OCI-LY1 (cell line): ENCODE measurements around the gene DOCK4.

Experiments
- H2AFZ ChIP-seq: fragments of 200-600 bp; sonication (generic), shearing (Covaris generic); 2 replicates; pipeline ENCODE4 v1.6.0; 2014; ENCODE audit warnings: antibody characterized with exemption, mild to moderate bottlenecking, low read length
- H3F3A ChIP-seq: fragments of 200-600 bp; sonication (generic), shearing (Covaris generic); 2 replicates; pipeline ENCODE4 v1.6.0; 2014; ENCODE audit warnings: mild to moderate bottlenecking, antibody characterized with exemption, low read length, moderate library complexity; ENCODE audit not compliant: insufficient read depth
- H3K27ac ChIP-seq: fragments of 200-600 bp; sonication (generic); 2 replicates; pipeline ENCODE4 v1.5.1; 2014; ENCODE audit warnings: low read length, mixed run types, mild to moderate bottlenecking, low read depth; ENCODE audit not compliant: poor library complexity, severe bottlenecking
- H3K27me3 ChIP-seq: fragments of 200-600 bp; sonication (generic); 2 replicates; pipeline ENCODE4 v1.6.0; 2014; ENCODE audit warnings: antibody characterized with exemption, mild to moderate bottlenecking, low read length, moderate library complexity; ENCODE audit not compliant: insufficient read depth
- H3K36me3 ChIP-seq: fragments of 200-600 bp; sonication (generic); 2 replicates; pipeline ENCODE4 v1.6.1; 2014; ENCODE audit warnings: mild to moderate bottlenecking, antibody characterized with exemption, low read length, moderate library complexity, mixed read lengths; ENCODE audit not compliant: insufficient read depth
- H3K4me1 ChIP-seq: fragments of 200-600 bp; sonication (generic); 2 replicates; pipeline ENCODE4 v1.5.1; 2014; ENCODE audit warnings: mild to moderate bottlenecking, low read length, moderate library complexity; ENCODE audit not compliant: insufficient read depth, severe bottlenecking
- H3K4me2 ChIP-seq: fragments of 200-600 bp; sonication (generic), shearing (Covaris generic); 2 replicates; pipeline ENCODE4 v1.6.1; 2014; ENCODE audit warnings: low read length
- H3K4me3 ChIP-seq: fragments of 200-600 bp; sonication (generic); 2 replicates; pipeline ENCODE4 v1.5.1; 2014; ENCODE audit warnings: low read length, low read depth, mild to moderate bottlenecking, mixed read lengths; ENCODE audit not compliant: poor library complexity, severe bottlenecking
- H3K79me2 ChIP-seq: fragments of 200-600 bp; shearing (Covaris generic); 2 replicates; pipeline ENCODE4 v1.6.1; 2016; ENCODE audit warnings: mixed run types, low read length, mixed read lengths; ENCODE audit not compliant: insufficient read depth
- H3K9ac ChIP-seq: fragments of 200-600 bp; sonication (generic), shearing (Covaris generic); 2 replicates; pipeline ENCODE4 v1.6.1; 2014; ENCODE audit warnings: mild to moderate bottlenecking, low read length, mixed read lengths
- H3K9me2 ChIP-seq: fragments of 200-600 bp; sonication (generic), shearing (Covaris generic); 2 replicates; pipeline ENCODE4 v1.6.1; 2014; ENCODE audit warnings: low read depth, mild to moderate bottlenecking, low read length, mixed read lengths
- H3K9me3 ChIP-seq: fragments of 200-600 bp; shearing (Covaris generic); 2 replicates; pipeline ENCODE4 v1.6.1; 2014; ENCODE audit warnings: low read length, mixed read lengths
- H4K20me1 ChIP-seq: fragments of 200-600 bp; sonication (generic), shearing (Covaris generic); 2 replicates; pipeline ENCODE4 v1.6.0; 2016; ENCODE audit warnings: mild to moderate bottlenecking, low read length; ENCODE audit not compliant: insufficient read depth
- EZH2 ChIP-seq: fragments of 200-600 bp; sonication (generic), shearing (Covaris generic); IDR thresholded peaks from 2 replicates; pipeline ENCODE4 v1.8.0; 2017; ENCODE audit warnings: borderline replicate concordance, mixed run types, mild to moderate bottlenecking, antibody characterized with exemption, low read length, moderate library complexity, mixed read lengths
- TF ChIP-seq, protein P1 (sequence below): fragments of 200-600 bp; sonication (generic), shearing (Covaris generic); IDR thresholded peaks from 2 replicates; pipeline ENCODE4 v1.5.1; 2017; ENCODE audit warnings: mild to moderate bottlenecking, antibody characterized with exemption, low read length, moderate library complexity, mixed read lengths

DOCK4 gene

DNA sequence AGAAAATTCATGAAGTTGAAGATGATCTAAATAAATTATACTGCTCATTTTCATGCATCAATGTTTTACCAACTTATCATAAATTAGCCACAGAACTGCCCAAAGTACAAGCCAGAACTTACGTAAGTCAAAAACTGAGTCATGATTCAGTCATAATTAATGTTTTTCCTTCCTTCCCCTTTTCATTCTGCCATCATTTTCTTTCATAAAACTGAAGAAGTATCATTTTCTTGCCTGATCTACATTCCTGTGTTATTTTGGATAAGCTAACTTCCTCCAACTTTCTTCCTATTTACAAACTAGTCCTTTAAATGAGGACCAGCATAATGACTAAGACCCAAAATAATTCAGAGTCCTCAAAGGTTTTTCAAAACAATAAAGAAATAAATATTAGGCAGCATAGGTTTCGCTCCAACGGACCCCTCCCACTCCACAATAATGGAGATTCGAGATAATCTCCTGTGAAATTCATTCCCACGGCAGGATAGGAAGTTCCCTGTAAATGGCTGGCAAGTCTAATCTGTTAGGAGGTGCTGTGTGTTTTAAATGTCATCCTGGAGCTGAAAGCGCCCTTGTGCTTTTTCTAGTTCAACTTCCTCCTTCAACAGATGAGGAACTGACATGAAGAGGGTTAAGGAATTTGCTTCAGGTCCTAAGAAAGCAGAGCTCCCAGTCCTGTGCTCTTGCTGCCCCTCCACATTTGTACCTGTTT is 218.9 kb downstream of the DOCK4 start:
- Histone ChIP-seq H3K4me1 (no peaks in the 10 kb centered on the region), H3K27me3 (no peaks in the 10 kb centered on the region), H3K27ac (no peak overlapping the region), H3K79me2 (no peaks in the 10 kb centered on the region), H2AFZ (no peak overlapping the region), H3K4me3 (no peak overlapping the region), H3K9ac (no peak overlapping the region), H4K20me1 (no peaks in the 10 kb centered on the region), H3K4me2 (no peak overlapping the region), H3K36me3 (no peaks in the 10 kb centered on the region), H3K9me2 (no peaks in the 10 kb centered on the region), H3K9me3 (no peaks in the 10 kb centered on the region), H3F3A (no peaks in the 10 kb centered on the region)
- TF ChIP-seq, protein P1, sequence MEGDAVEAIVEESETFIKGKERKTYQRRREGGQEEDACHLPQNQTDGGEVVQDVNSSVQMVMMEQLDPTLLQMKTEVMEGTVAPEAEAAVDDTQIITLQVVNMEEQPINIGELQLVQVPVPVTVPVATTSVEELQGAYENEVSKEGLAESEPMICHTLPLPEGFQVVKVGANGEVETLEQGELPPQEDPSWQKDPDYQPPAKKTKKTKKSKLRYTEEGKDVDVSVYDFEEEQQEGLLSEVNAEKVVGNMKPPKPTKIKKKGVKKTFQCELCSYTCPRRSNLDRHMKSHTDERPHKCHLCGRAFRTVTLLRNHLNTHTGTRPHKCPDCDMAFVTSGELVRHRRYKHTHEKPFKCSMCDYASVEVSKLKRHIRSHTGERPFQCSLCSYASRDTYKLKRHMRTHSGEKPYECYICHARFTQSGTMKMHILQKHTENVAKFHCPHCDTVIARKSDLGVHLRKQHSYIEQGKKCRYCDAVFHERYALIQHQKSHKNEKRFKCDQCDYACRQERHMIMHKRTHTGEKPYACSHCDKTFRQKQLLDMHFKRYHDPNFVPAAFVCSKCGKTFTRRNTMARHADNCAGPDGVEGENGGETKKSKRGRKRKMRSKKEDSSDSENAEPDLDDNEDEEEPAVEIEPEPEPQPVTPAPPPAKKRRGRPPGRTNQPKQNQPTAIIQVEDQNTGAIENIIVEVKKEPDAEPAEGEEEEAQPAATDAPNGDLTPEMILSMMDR, result no peak
- no peak for TF ChIP-seq EZH2

DNA sequence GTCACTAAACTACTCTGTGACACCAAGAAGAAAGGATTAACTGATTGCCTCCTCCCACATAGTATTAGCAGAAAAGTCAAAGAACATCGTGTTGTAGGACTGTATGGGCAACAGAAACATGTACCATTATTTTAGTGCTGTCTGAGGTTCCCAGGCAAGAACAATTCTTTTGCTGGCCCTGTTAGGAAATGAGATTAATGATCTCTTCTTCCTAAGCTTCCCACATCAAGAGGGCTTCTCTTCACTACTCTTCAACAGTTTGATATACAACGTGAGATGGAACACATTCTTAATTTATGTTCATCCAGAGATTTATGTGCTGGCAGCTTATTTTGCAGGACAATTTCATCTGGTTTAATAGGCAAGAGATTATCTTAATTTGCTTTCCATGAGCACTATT is 219.6 kb downstream of the DOCK4 start:
- Histone ChIP-seq H3K36me3 (no peaks in the 10 kb centered on the region), H3K27ac (no peak overlapping the region)

DNA sequence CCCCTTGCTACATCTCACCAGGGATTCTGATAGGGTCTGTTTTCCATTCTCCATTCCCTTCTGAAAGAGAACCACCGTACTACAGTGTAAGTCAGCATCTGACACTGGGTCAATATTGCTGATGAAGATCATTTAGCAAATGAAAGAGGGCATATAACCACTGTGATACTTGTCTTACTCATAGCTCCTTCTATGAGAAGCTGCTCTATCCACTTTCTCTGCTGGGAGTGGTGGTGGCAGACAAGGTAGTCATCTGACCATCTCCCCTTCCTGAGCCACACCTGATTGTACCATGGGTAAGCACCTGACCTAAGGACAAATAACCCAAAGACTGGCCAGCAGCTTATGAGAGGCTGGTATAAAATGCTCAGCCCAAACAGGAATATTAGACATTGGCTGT is 220.4 kb downstream of the DOCK4 start:
- Histone ChIP-seq H3K4me3 (no peak overlapping the region), H3K9me2 (no peaks in the 10 kb centered on the region), H3K27ac (no peak overlapping the region), H3K36me3 (no peaks in the 10 kb centered on the region), H3K4me1 (no peaks in the 10 kb centered on the region), H3K79me2 (no peaks in the 10 kb centered on the region), H3K9me3 (no peaks in the 10 kb centered on the region), H3K27me3 (no peaks in the 10 kb centered on the region), H4K20me1 (no peaks in the 10 kb centered on the region), H3F3A (no peaks in the 10 kb centered on the region), H3K4me2 (no peak overlapping the region), H3K9ac (no peak overlapping the region), H2AFZ (no peak overlapping the region)
- no peak for TF ChIP-seq EZH2
- TF ChIP-seq, protein P1, result no peak

More for the DNA sequence above, 219.6 kb downstream of the DOCK4 start:
- Histone ChIP-seq H3K4me1 (no peaks in the 10 kb centered on the region), H3K4me3 (no peak overlapping the region), H4K20me1 (no peaks in the 10 kb centered on the region), H3K9me3 (no peaks in the 10 kb centered on the region), H3F3A (no peaks in the 10 kb centered on the region), H2AFZ (no peak overlapping the region), H3K9me2 (no peaks in the 10 kb centered on the region), H3K27me3 (no peaks in the 10 kb centered on the region), H3K4me2 (no peak overlapping the region), H3K9ac (no peak overlapping the region), H3K79me2 (no peaks in the 10 kb centered on the region)
- TF ChIP-seq, protein P1, result no peak
- TF ChIP-seq EZH2, result no peak
